SK-N-MC (cell line): Measurements from ENCODE around the gene FCHSD2.

Source experiments
- EZH2 ChIP-seq: fragments of 200-600 bp; sonication (generic); IDR thresholded peaks from one replicate; pipeline ENCODE4 v1.6.1; 2017; ENCODE audit warnings: antibody characterized with exemption
- POLR2AphosphoS5 ChIP-seq: IDR thresholded peaks from 2 replicates; pipeline ENCODE4 v1.6.1; 2012; ENCODE audit warnings: mild to moderate bottlenecking, low read depth, low read length, borderline replicate concordance

- TF ChIP-seq EZH2 (no peak), POLR2AphosphoS5 (no peak)
Measured at GRCh38 chr11:73126804-73127480, 15.2 kb downstream of the FCHSD2 start.
